ENCODE measurements around the gene CARHSP1.
"Not testable (repeated sequence)": the region's sequence is repeated elsewhere in the genome, so short reads cannot be mapped to it uniquely, and the experiment has no call there.

Gene CARHSP1

GRCh38 chr16:8818504-8819270 lies 50.1 kb downstream of the CARHSP1 start:
- H3K27ac ChIP-seq (ENCODE audit: low read depth, low read length), result no peak overlapping the region
- no peaks in the 10 kb centered on the region for H3K27me3 ChIP-seq (ENCODE audit: control insufficient read depth, insufficient read depth, low read length)
- no peaks in the 10 kb centered on the region for H3K9me3 ChIP-seq (ENCODE audit: control insufficient read depth, insufficient read depth, low read length)
- H3K4me1 ChIP-seq (ENCODE audit: control insufficient read depth, insufficient read depth, low read length), result peaks cover 10% of the 10 kb centered on the region; the same call in 1 of the 2 replicates
- H3K4me3 ChIP-seq (ENCODE audit: low read depth, low read length), result no peak overlapping the region
- peaks cover 81% of the 10 kb centered on the region for H3K36me3 ChIP-seq (ENCODE audit: control insufficient read depth, insufficient read depth, low read length)
- H3K9ac ChIP-seq (ENCODE audit: low read depth, low read length), result no peak overlapping the region

GRCh38 chr16:8816967-8817655 lies 51.7 kb downstream of the CARHSP1 start:
- H3K36me3 ChIP-seq (ENCODE audit: control insufficient read depth, insufficient read depth, low read length), result peaks cover 84% of the 10 kb centered on the region
- no peak overlapping the region for H3K4me3 ChIP-seq (ENCODE audit: low read depth, low read length)

GRCh38 chr16:8814095-8814806 lies 54.6 kb downstream of the CARHSP1 start:
- Histone ChIP-seq H3K27me3 (ENCODE audit: control insufficient read depth, insufficient read depth, low read length) (no peaks in the 10 kb centered on the region), H3K9me3 (ENCODE audit: control insufficient read depth, insufficient read depth, low read length) (no peaks in the 10 kb centered on the region), H3K36me3 (ENCODE audit: control insufficient read depth, insufficient read depth, low read length) (peaks cover 94% of the 10 kb centered on the region), H3K4me1 (ENCODE audit: control insufficient read depth, insufficient read depth, low read length) (no peaks in the 10 kb centered on the region), H3K4me3 (ENCODE audit: low read depth, low read length) (no peak overlapping the region), H3K27ac (ENCODE audit: low read depth, low read length) (no peak overlapping the region), H3K9ac (ENCODE audit: low read depth, low read length) (no peak overlapping the region)

More at GRCh38 chr16:8816967-8817655, 51.7 kb downstream of the CARHSP1 start:
- H3K4me1 ChIP-seq (ENCODE audit: control insufficient read depth, insufficient read depth, low read length), result peaks cover 3% of the 10 kb centered on the region; the same call in 1 of the 2 replicates
- no peaks in the 10 kb centered on the region for H3K27me3 ChIP-seq (ENCODE audit: control insufficient read depth, insufficient read depth, low read length)
- no peak overlapping the region for H3K9ac ChIP-seq (ENCODE audit: low read depth, low read length)
- no peak overlapping the region for H3K27ac ChIP-seq (ENCODE audit: low read depth, low read length)
- H3K9me3 ChIP-seq (ENCODE audit: control insufficient read depth, insufficient read depth, low read length), result no peaks in the 10 kb centered on the region

- Histone ChIP-seq H3K4me1 (ENCODE audit: control insufficient read depth, insufficient read depth, low read length) (no peaks in the 10 kb centered on the region), H3K4me3 (ENCODE audit: low read depth, low read length) (no peak overlapping the region), H3K36me3 (ENCODE audit: control insufficient read depth, insufficient read depth, low read length) (peaks cover 96% of the 10 kb centered on the region), H3K9me3 (ENCODE audit: control insufficient read depth, insufficient read depth, low read length) (no peaks in the 10 kb centered on the region), H3K27ac (ENCODE audit: low read depth, low read length) (no peak overlapping the region), H3K27me3 (ENCODE audit: control insufficient read depth, insufficient read depth, low read length) (no peaks in the 10 kb centered on the region), H3K9ac (ENCODE audit: low read depth, low read length) (no peak overlapping the region)
Measured at GRCh38 chr16:8812162-8812843, 56.5 kb downstream of the CARHSP1 start.

GRCh38 chr16:8808613-8809353 lies 60.0 kb downstream of the CARHSP1 start:
- Histone ChIP-seq H3K4me3 (ENCODE audit: low read depth, low read length) (no peak overlapping the region), H3K27me3 (ENCODE audit: control insufficient read depth, insufficient read depth, low read length) (no peaks in the 10 kb centered on the region), H3K36me3 (ENCODE audit: control insufficient read depth, insufficient read depth, low read length) (peaks cover 98% of the 10 kb centered on the region), H3K27ac (ENCODE audit: low read depth, low read length) (no peak overlapping the region), H3K4me1 (ENCODE audit: control insufficient read depth, insufficient read depth, low read length) (no peaks in the 10 kb centered on the region), H3K9ac (ENCODE audit: low read depth, low read length) (no peak overlapping the region), H3K9me3 (ENCODE audit: control insufficient read depth, insufficient read depth, low read length) (no peaks in the 10 kb centered on the region)

GRCh38 chr16:8808009-8808408 lies 60.8 kb downstream of the CARHSP1 start:
- no peak overlapping the region for H3K27ac ChIP-seq (ENCODE audit: low read depth, low read length)
- no peaks in the 10 kb centered on the region for H3K4me1 ChIP-seq (ENCODE audit: control insufficient read depth, insufficient read depth, low read length)
- H3K9ac ChIP-seq (ENCODE audit: low read depth, low read length), result no peak overlapping the region
- peaks cover 98% of the 10 kb centered on the region for H3K36me3 ChIP-seq (ENCODE audit: control insufficient read depth, insufficient read depth, low read length)
- H3K4me3 ChIP-seq (ENCODE audit: low read depth, low read length), result no peak overlapping the region
- H3K27me3 ChIP-seq (ENCODE audit: control insufficient read depth, insufficient read depth, low read length), result no peaks in the 10 kb centered on the region
- H3K9me3 ChIP-seq (ENCODE audit: control insufficient read depth, insufficient read depth, low read length), result no peaks in the 10 kb centered on the region

- Histone ChIP-seq H3K4me1 (ENCODE audit: control insufficient read depth, insufficient read depth, low read length) (no peaks in the 10 kb centered on the region), H3K9me3 (ENCODE audit: control insufficient read depth, insufficient read depth, low read length) (no peaks in the 10 kb centered on the region), H3K27me3 (ENCODE audit: control insufficient read depth, insufficient read depth, low read length) (no peaks in the 10 kb centered on the region), H3K9ac (ENCODE audit: low read depth, low read length) (no peak overlapping the region), H3K4me3 (ENCODE audit: low read depth, low read length) (no peak overlapping the region), H3K27ac (ENCODE audit: low read depth, low read length) (no peak overlapping the region), H3K36me3 (ENCODE audit: control insufficient read depth, insufficient read depth, low read length) (peaks cover 98% of the 10 kb centered on the region)
Measured at GRCh38 chr16:8807189-8807588, 61.6 kb downstream of the CARHSP1 start.

- H3K4me3 ChIP-seq (ENCODE audit: low read depth, low read length), result no peak overlapping the region
- peaks cover 98% of the 10 kb centered on the region for H3K36me3 ChIP-seq (ENCODE audit: control insufficient read depth, insufficient read depth, low read length)
- no peaks in the 10 kb centered on the region for H3K4me1 ChIP-seq (ENCODE audit: control insufficient read depth, insufficient read depth, low read length)
- H3K27me3 ChIP-seq (ENCODE audit: control insufficient read depth, insufficient read depth, low read length), result no peaks in the 10 kb centered on the region
- H3K9me3 ChIP-seq (ENCODE audit: control insufficient read depth, insufficient read depth, low read length), result no peaks in the 10 kb centered on the region
- H3K27ac ChIP-seq (ENCODE audit: low read depth, low read length), result no peak overlapping the region
- no peak overlapping the region for H3K9ac ChIP-seq (ENCODE audit: low read depth, low read length)
Measured at GRCh38 chr16:8806272-8806983, 62.4 kb downstream of the CARHSP1 start.

- Histone ChIP-seq H3K27me3 (ENCODE audit: control insufficient read depth, insufficient read depth, low read length) (no peaks in the 10 kb centered on the region), H3K4me3 (ENCODE audit: low read depth, low read length) (no peak overlapping the region), H3K4me1 (ENCODE audit: control insufficient read depth, insufficient read depth, low read length) (no peaks in the 10 kb centered on the region), H3K9me3 (ENCODE audit: control insufficient read depth, insufficient read depth, low read length) (no peaks in the 10 kb centered on the region), H3K36me3 (ENCODE audit: control insufficient read depth, insufficient read depth, low read length) (peaks cover 84% of the 10 kb centered on the region), H3K9ac (ENCODE audit: low read depth, low read length) (no peak overlapping the region), H3K27ac (ENCODE audit: low read depth, low read length) (no peak overlapping the region)
Measured at GRCh38 chr16:8804313-8804712, 64.5 kb downstream of the CARHSP1 start.

- H3K4me3 ChIP-seq (ENCODE audit: low read depth, low read length); H3K9me3 ChIP-seq (ENCODE audit: control insufficient read depth, insufficient read depth, low read length); H3K4me1 ChIP-seq (ENCODE audit: control insufficient read depth, insufficient read depth, low read length); H3K27ac ChIP-seq (ENCODE audit: low read depth, low read length); H3K27me3 ChIP-seq (ENCODE audit: control insufficient read depth, insufficient read depth, low read length); H3K9ac ChIP-seq (ENCODE audit: low read depth, low read length): not testable (repeated sequence)
- peaks cover 81% of the 10 kb centered on the region for H3K36me3 ChIP-seq (ENCODE audit: control insufficient read depth, insufficient read depth, low read length)
Measured at GRCh38 chr16:8803733-8804132, 65.1 kb downstream of the CARHSP1 start.
